COR-L47 (cell line): ENCODE results near the gene HMGA1.
"Not testable (repeated sequence)": the region's sequence is repeated elsewhere in the genome, so short reads cannot be mapped to it uniquely, and the experiment has no call there.

ENCODE experiments used
- DNase-seq: peaks from one replicate; lab custom pipeline; 2025; lab: John Stamatoyannopoulos, UW

The HMGA1 gene

GRCh38 chr6:34260576-34261267 lies 24.0 kb downstream of the HMGA1 start:
- no peak for DNase-seq

GRCh38 chr6:34263484-34263883 lies 26.8 kb downstream of the HMGA1 start:
- not testable (repeated sequence) for DNase-seq

- DNase-seq, result no peak
Measured at GRCh38 chr6:34267746-34268145, 31.1 kb downstream of the HMGA1 start.

- not testable (repeated sequence) for DNase-seq
Measured at GRCh38 chr6:34269132-34269531, 32.5 kb downstream of the HMGA1 start.

GRCh38 chr6:34269658-34270341 lies 33.1 kb downstream of the HMGA1 start:
- DNase-seq, result not testable (repeated sequence)

GRCh38 chr6:34272013-34272926 lies 35.6 kb downstream of the HMGA1 start:
- no peak for DNase-seq

GRCh38 chr6:34273242-34273805 lies 36.7 kb downstream of the HMGA1 start:
- no peak for DNase-seq

GRCh38 chr6:34274129-34274528 lies 37.5 kb downstream of the HMGA1 start:
- DNase-seq, result no peak

GRCh38 chr6:34275128-34275804 lies 38.6 kb downstream of the HMGA1 start:
- no peak for DNase-seq

- DNase-seq, result no peak
Measured at GRCh38 chr6:34276191-34276590, 39.5 kb downstream of the HMGA1 start.

- DNase-seq, result no peak
Measured at GRCh38 chr6:34276881-34277762, 40.4 kb downstream of the HMGA1 start.

- DNase-seq, result no peak
Measured at GRCh38 chr6:34277763-34278112, 41.1 kb downstream of the HMGA1 start.

GRCh38 chr6:34278833-34279232 lies 42.2 kb downstream of the HMGA1 start:
- no peak for DNase-seq

- DNase-seq, result no peak
Measured at GRCh38 chr6:34280216-34280615, 43.5 kb downstream of the HMGA1 start.

GRCh38 chr6:34281702-34282334 lies 45.1 kb downstream of the HMGA1 start:
- DNase-seq, result no peak

GRCh38 chr6:34284563-34285447 lies 48.1 kb downstream of the HMGA1 start:
- DNase-seq, result no peak

- no peak for DNase-seq
Measured at GRCh38 chr6:34285448-34286164, 48.9 kb downstream of the HMGA1 start.

GRCh38 chr6:34288581-34288980 lies 51.9 kb downstream of the HMGA1 start:
- no peak for DNase-seq

- DNase-seq, result no peak
Measured at GRCh38 chr6:34289137-34289536, 52.5 kb downstream of the HMGA1 start.
